Suppressor macrophage (primary cell): ENCODE results near the gene ADARB2.
"Not testable (repeated sequence)": the region's sequence is repeated elsewhere in the genome, so short reads cannot be mapped to it uniquely, and the experiment has no call there.

ENCODE experiments used
- DNase-seq, 4 experiments: peaks; one replicate each; pipeline ENCODE4 v3.0.0-alpha.2; 2020 to 2022

The ADARB2 gene

GRCh38 chr10:1243486-1244234 is 493.7 kb downstream of the ADARB2 start:
- no peak for DNase-seq

DNA sequence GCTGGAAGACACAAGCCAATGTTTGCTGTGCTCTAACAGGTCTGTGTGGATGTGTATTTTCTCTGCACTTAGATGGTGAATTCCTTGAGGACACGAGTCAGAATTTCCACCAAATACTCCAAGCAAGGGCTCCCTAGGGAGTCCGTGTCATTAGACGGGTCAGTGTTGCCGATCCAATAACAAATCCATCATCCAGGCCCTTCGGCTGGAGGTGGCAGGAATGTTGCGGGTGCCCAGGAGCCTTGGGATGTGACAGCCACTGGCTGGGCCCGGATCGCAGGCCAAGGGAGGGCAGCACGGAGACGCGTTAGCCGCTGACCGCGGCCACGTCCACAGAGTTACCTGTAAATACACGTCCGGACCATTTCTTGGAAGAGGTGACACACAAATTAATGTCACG is 494.4 kb downstream of the ADARB2 start:
- DNase-seq, result no peak

DNA sequence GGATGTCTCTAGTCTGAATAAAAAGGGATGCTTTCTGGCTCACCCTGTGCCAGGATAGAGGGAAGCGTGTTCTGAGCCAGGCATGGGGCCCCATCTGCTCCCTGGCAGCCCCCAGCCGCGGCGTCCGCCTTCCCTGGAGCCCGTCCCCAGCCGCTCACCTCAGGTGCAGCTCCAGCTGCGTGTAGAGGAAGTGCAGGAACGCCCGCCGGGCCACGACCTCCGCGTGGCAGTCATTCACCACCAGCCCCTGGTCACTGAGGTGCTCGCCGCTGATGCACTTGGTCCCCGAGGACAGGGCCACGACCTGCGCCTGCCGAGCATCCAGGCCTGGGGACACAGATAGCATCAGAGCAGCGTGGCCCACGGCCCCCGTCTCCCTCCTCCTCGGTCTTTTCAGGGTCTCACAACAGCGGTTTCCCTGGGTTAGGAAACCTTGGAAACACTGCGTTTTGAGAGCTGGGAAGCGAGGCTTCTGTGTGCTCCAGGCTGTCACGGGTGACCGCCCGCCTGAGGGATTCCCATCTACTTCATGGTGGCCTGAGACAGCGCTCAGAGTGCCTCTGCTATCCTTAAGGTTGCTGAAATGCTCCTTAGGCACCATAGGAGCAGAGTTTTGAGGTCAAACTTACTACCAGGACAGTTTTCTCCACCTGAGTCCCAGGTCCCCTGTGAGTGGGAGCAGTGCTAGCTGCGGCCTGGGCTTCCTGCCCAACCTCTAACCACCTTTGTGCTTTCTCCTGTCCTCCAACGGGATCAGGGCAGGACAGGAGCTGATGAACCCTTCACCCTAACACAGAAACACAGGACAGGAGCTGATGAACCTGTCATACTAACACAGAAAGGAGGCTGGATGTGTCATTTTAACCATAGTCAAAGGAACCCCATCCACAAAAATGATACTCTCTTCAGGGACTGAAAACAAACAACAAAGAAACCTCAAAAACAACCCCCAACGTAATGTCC is 495.1 kb downstream of the ADARB2 start:
- no peak for DNase-seq

GRCh38 chr10:1241322-1241890 is 495.9 kb downstream of the ADARB2 start:
- no peak for DNase-seq

DNA sequence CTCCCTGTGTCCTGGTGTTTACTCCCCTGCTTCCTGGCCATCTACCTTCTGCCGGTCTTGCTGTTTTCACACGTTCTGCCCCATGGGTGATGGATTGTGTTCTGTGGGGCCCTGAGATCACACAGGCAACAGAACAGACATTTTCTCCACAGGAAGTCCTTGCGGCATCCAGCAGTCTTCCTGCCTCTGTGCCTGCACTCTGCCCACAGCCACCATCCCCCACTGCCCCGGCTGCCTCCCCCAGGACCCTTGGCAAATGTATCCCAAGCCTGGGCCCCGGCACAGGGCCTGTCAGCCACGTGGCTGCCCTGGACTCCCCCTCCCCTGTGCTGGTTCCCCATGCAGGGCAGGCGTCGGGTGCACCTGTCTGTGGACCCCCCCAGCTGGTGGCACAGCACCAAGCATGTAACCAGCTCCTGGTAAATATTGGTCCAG is 497.0 kb downstream of the ADARB2 start:
- DNase-seq, result no peak

DNA sequence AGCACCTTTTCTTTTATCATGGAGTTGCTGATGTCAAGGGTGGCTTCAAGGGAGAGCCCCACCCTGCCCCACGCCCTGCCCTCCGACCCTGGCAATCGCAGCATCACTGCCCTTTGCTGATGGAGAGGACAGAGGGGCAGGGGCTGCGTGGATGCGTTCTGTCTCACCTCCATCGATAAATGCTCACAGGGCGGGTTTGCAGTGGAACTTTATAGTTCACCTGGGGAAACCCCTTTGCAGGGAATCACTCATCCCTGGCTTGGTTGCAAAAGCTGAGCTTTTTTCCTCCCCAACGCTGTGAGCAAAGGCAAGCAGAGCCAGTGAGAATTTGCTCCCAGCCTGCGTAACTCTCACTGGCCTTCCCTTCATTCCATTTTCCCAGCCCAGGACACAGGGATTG is 504.3 kb downstream of the ADARB2 start:
- DNase-seq, result no peak

- no peak for DNase-seq
Observed at GRCh38 chr10:1232164-1232911, 505.0 kb downstream of the ADARB2 start.

DNA sequence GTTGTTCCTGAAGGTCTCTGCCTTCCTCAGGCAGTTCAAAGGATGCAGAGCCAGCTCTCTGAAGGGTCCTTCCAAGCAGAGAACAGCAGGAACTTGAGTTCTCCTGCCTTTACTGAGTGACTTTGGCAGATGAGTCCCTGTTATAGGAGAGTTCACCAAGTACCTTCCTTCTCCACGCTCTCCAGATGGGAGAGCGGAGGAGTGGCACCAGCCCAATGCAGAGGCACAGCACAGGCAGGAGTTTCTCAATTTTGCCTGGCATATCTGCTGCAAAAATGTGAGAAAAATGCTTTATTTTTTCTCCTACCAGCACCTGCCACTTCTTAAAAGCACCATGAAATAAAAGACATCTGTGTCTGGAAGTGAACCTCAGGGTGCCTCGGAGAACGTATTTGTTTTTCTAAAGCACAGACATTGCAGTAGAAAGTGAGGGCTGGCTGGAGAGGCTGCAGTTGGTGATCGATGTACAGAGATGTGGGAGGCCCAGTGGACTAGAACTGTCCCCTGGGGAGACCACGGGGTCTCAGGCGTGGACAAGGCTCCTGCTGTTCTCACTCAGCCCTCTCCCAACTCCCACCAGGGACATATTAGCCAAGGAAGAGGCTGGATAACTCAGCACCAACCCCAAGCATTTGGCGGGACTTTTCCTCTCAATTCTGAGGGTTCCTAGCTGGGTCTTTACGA is 506.6 kb downstream of the ADARB2 start:
- DNase-seq, result no peak

GRCh38 chr10:1230138-1230537 is 507.2 kb downstream of the ADARB2 start:
- no peak for DNase-seq

- no peak for DNase-seq
Observed at GRCh38 chr10:1229574-1229973, 507.8 kb downstream of the ADARB2 start.

GRCh38 chr10:1229116-1229515 is 508.2 kb downstream of the ADARB2 start:
- no peak for DNase-seq

DNA sequence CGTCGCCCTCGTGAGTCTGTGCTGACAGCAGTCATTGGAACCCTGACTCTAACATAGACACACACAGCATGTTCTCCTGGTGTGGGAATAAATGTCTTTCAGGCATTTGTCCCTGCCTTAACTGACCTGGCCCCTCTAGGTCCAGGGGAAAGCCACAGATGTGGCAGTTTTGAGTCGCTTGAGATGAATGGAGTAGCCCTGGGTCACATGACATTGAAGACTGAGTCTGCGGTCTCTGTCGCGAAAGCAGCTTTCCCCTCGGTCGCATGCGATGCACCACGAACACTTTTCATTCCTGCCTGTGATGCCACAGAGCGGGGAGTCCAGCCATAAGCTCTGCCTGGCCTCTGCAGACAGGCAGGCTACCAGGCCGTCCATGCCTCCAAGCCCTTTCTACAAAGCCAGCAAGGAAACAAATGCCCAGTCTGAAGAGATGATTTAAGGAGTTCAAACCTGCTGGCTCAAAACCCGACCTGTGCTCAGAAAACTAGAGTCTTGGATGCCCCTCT is 508.8 kb downstream of the ADARB2 start:
- DNase-seq, result no peak

DNA sequence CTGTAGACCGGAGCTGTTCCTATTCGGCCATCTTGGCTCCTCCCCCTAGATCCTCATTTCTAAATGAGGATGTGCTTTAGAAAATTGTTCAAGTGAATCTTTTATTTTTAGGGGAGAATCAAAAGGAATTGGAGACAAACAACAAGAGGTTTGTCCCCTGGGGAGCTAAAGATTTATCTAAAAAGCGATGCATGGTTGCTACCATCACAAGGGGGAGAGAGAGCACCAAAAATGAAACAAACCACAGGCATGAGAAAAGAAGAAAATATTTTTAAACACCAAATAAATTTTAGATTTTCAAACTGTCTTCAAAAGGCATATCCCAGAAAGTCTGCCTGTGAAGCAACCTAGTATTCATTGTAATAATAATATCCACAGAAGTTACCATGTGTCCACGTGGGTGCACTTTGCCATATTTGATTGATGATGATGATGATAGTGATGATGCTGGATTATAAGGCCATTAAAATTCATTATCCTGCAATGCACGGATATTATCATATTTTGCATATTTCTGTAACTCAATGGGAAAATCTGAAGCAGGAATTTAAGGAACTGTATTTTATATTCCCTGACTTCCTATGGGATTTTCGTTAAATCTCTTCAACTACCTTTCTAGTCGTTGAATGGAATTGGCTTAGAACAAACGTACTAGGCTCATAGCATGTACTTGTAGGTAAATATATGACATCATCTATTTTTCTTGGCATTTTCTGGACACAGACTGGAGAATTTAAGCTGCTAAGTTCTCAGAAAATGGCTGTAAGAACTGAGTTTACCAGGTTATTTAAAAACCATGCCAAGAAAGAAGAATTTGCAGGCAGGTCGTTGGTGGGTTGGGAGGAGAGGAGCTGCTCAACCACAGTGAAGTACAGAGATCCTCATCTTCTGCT is 509.6 kb downstream of the ADARB2 start:
- no peak for DNase-seq

DNA sequence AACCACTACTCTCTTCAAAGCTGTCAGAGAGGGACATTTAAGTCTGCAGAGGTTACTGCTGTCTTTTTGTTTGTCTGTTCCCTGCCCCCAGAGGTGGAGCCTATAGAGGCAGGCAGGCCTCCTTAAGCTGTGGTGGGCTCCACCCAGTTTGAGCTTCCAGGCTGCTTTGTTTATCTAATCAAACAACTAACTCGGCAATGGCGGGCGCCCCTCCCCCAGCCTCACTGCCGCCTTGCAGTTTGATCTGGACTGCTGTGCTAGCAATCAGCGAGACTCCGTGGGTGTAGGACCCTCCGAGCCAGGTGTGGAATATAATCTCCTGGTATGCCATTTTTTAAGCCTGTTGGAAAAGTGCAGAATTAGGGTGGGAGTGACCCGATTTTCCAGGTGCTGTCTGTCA is 510.4 kb downstream of the ADARB2 start:
- not testable (repeated sequence) for DNase-seq

DNA sequence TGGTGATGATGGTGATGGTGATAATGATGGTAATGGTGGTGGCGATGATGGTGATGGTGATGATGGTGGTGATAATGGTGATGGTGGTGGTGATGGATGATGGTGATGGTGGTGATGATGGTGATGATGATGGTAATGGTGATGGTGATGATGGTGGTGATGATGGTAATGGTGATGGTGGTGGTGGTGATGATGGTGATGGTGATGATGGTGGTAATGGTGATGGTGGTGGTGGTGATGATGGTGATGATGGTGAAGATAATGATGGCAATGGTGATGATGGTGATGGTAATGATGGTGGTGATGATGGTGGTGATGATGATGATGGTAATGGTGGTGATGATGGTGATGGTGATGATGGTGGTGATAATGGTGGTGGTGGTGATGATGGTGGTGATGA is 517.5 kb downstream of the ADARB2 start:
- not testable (repeated sequence) for DNase-seq

DNA sequence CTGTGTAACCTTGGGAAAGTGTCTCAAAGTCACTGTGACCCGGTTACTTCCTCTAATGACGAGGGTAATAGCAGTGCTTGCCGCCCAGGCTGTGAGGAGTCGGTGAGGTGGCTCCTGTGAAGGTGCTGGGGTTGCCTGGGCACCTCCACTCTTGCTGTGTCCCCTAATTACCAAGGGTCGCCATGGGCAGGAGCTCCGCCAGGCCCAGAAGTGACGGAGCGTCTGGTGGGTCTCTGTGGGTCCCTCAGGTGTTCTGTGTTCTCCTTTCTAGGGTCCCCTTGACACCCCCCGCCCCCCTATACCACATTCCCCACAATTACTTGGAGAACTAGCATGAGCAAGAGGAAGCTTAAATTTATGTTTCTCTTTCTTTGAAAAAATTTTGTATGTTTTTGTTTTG is 519.7 kb downstream of the ADARB2 start:
- DNase-seq, result no peak

DNA sequence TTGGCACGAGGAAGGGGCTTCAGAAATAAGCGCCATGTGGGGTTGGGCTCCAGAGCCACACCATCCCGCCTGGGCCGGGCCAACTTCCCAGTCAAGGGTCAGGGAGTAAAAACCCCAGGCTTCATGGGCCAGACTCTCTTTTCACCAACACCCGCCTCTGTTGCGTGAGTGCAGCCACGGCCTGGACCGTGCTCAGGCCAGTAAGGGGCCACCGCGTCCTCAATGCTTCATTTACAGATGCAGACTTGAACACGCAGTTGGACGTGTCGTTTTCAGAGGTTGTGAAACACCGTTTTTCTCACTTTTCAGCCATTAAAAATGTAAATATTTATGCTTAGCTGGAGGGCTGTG is 520.1 kb downstream of the ADARB2 start:
- DNase-seq, result no peak

DNA sequence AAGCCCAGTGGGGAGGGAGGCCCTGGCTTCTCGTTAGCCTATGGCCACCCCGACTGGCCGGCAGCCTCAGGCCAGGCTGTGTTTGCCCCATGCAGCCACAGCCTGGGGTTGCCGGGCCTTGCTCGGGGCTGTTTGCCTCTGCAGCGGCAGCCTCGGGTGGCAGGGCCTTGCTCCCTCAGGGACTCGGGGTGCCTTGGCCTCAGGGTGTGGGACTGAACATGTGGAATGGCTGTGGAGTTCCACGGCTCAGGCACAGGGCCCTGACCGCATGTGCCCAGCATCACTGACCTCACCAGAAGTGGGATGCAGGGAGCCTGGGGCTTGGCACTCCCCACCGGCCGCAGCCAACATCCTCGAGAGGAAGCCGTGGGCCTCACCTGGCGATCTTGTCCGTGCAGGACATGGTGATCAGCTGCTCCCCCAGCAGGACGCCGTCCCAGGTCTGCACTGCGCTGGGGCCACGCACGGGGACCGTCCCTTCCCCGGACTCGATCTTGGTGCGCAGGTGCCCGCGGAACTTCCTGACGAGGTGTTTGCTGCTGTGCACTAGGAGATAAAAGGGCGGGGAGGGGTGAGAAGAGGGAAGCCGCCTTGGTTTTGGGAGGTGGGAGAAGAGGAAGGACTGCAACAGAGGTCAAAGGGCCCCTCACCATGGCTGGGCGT is 520.6 kb downstream of the ADARB2 start:
- DNase-seq, result no peak

DNA sequence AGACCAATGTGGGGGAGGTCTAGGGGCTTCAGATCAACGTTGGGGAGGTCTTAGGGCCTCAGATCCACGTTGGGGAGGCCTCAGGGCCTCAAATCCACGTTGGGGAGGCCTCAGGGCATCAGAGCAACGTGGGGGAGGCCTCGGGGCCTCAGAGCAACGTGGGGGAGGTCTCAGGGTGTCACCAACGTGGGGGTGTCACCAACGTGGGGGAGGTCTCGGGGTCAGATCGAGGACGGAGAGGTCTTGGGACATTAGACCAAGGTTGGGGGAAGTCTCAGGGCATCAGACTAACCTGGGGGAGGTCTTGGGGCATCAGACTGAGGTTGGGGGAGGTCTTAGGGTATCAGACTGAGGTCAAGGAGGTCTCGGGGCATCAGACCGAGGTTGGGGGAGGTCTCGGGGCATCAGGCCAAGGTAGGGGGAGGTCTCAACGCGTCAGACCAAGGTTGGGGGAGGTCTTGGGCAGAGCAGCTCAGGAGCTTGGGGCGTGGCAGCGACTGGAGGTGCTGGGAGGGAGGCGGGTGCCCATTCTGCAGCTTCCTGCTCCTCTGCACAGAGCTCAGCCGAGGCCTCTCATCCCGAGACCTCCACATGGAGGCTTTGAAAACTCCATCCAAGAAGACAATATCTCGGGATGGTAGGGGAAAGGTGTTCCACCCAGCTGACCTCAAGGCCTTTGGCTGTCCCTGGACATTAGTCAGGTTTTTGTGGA is 521.3 kb downstream of the ADARB2 start:
- no peak for DNase-seq
